Measurements from ENCODE around the gene SEC14L1.
A peak's percentile ranks its signal among the peaks of the same experiment; 100 is the strongest.
"Not testable (repeated sequence)": the region's sequence is repeated elsewhere in the genome, so short reads cannot be mapped to it uniquely, and the experiment has no call there.

The SEC14L1 gene

DNA sequence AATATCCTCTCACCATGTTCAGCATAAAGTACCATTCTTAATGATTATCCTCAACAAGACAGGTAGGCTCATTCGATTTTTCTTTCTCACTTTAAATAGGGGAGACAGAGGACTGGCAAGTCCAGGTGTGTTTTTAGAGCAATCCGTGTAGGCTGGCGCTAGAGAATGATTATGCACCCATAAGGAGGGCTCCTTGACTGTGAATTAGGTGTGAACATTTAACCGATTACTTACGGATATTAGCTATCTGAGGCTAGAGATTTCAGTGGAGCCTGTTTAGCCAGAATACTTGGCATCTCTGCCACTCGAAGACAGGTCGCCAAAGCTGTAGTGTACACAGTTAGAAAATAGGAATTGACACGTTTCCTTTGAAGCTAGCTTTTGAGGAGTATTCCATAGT lies 1.9 kb downstream of the SEC14L1 start:
- DNase-seq, result peak; percentile 36

DNA sequence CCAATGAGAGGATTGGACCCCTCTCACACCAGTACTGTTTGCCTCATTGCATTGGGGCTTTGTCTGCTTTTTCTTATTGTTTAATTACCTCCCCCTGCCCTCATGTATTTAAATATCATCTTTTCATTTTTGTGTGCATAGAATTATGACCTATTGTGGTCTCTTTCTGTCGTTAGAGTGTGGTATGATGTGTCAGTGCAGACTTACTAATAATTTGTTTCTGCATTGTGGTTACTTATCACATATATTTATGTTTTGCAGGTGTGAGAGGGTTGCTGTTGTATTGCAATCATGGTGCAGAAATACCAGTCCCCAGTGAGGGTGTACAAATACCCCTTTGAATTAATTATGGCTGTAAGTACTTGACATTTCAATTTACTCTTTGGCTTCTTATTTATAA lies 2.5 kb downstream of the SEC14L1 start:
- peak; percentile 10 for DNase-seq

DNA sequence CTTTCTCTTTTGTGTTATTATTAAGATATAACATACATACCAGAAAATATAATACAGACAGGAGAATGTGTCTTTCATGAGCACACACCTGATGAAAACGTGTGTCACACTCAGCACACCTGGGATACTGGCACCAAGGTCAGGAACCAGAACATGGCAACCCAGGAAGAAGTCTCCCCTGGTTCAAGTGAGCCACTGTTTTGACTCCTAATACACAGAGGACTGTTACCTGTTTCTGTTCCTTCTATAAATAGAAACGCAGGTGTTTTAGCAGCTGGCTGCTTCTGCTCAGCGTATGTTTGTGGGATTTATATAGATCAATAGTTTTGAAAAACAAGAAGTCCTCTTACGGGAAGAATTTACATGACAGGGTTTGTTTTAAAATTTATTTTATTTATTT lies 3.5 kb downstream of the SEC14L1 start:
- peak; percentile 50 for DNase-seq

DNA sequence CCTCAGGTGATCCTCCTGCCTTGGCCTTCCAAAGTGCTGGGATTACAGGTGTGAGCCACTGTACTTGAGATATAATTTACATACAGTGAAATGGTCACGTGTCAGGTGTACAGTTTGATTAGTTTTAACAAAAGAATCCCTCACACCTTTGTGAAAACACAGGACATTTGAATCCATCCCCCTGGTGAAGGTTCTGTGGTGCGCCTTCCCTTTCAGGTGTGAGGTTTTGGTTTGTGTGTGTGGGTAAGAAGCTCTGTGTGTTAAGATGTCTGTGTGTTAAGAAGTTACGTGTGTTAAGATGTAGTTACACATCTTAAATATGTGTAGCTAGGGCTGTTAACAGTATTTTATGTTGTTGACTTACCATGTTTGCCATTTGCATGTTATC lies 4.4 kb downstream of the SEC14L1 start:
- no peak for DNase-seq

DNA sequence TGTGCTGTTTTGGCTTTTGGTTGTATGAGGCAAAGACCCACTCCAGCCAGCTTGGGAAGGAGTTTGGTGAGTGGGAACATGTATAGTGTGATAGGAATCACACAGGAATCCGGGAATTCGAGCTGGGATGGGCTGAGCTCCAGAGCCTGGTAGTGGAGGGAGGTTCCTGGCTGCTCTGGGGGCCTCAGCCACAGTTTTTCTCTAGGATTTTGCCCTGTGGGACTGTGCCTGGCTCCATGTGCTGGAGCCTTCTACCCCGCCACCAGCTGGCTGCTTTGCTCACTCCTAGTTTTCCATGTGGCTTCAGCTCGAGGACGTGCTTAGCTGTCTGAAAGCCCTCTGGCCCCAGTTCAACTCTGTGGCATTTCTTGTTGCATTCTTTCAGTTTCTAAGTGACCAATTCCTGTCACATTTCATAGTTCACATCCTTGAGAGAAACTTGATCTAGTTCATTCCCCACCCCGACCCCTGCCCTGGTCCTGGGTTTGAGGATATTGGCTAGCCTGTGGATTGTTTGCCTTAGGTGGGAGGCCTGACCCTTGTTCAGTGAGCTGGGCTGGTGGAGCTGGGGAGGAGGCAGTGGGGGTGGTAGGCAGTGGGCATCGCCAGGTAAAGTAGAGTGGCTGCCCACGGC lies 5.0 kb downstream of the SEC14L1 start:
- DNase-seq, result no peak

DNA sequence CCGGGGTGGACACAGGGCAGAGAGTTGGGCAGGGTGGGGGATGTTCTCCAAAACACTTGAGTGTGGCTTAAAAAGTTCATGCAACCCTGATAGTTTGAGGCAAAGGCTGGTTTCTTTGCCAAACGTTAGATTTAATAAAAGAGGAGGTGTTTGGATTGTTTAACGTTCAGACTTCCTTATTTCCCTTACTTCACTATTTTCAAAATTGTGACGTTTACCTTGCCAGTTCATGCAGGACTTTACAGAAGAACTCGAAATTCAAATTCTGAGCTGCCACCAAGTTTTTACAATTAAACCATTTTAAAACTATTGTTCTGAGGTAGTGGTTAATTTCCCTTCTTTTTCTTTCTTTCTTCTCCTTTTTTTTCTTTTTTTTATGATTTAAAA lies 5.5 kb downstream of the SEC14L1 start:
- DNase-seq, result no peak

DNA sequence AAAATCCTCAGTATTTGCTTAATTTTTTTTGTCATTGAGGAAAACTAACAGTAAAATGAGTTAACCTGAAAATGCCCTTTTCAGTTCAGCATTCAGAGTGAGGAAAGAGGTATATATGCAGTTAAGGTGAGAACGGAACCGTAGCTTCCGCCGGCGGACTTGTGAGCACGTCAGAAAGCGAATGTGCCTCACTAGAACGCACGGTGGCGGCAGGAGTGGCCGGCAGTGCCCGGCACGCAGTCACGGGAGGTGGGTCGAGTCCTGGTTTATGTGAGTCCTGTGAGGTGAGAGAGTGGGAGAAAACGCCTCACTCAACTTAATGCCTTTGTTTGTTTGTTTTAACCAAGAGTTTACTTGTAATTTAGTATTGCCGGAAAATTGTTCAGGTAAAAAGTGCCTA lies 6.1 kb downstream of the SEC14L1 start:
- no peak for DNase-seq

DNA sequence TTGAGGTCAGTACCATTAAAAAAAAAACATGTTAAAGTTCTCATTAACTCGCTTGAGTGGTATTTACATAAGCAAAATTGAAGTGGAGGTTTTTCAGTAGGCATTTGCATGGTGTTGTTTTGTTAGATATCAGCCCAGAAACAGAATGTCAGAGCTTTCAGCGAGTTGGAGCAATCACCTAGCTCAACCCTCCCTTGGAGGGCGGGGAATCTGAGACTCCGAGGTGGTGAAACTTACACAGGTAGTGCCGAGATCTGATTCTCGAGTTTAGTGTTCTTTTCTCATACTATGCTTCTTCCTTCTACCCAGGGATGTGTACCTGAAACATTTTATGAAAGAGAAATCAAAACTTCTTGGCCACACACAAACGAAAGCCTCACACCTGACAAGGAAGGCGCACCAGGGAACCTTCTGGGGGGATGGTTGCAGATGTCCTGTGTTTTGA lies 6.6 kb downstream of the SEC14L1 start:
- DNase-seq, result no peak

DNA sequence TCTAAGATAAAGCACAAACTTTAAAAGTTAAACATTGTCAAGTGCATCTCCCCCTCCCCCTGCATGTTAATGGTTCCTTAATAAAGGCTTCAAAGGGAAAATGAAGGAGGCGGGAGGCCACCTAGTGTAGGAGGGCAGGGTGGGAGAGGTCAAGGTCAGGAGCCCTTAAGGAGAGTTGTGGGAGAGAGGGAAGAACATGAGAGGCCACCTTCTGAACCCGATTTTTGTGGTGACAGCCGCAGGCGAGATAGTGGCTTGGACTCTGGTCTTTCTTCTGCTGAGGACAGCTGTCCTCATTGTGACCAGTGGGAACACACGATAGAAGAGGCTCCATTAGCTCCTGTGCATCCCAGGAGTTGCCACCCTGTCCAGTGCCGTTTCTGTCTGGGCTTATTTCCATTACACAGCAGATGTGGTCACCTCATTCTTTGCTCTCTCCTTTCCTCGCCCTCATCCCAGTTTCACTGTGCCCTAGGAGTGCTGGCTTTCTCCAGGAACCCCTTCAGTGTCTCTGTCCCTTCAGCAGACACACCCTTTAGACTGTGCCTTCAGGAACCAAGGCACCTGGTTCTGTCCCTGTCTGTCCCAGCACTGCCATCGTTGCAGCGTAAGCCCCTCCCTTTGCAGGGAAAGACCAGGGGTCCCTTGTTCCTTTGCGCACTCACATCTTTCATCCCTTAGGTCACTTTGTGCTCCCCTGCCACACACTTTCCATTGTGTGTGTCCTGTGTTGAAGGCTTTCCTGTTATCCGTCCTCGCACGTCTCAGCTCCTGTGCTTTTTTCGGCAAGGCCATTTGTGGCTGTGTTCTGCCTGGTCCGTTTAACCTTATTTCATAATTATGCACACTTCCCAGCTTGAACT lies 7.5 kb downstream of the SEC14L1 start:
- DNase-seq, result no peak

DNA sequence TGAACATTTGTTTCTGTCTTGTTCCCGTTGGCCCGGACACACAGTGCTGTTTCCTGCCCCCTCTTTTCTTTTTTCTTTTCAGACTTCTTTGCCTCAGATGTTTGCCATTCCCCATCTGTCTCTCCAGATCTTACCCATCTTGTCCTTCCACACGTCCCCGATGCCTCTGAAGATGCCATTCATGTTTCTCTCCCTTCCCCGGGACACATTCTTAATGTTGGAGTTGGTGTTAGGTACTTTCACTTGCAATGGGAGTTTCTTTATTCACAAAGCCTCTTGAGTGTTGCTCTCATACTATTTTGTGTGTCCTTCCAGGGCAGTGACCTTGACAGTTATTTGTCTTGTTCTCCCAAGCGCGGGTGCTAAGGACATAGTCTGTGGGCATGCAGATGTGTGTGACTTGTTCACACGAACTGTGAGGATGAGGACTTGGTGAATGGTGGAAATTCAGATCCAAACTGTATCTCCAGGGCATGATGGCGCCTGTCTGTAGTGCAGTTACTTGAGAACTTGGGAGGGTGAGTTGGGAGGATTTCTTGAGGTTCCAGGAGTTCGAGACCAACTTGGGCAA lies 8.3 kb downstream of the SEC14L1 start:
- no peak for DNase-seq

DNA sequence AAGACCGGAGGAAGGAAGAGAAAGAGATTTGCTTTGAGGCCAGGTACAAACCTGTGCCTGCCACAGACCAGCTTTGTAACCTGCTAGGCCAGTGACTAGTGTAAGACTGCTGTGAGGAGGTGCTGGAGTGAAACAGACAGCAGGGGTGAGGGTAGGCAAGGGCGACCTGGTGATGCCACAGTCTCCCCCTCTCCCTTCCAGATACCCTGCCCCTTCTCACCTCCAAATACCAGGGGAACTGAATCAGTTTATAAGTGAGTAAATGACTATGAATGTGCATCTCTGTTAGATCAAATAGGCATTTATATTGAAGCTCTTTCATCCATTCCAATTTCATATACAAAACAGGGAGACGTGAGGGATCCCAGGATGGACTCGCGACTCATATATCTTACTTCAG lies 9.4 kb downstream of the SEC14L1 start:
- no peak for DNase-seq

DNA sequence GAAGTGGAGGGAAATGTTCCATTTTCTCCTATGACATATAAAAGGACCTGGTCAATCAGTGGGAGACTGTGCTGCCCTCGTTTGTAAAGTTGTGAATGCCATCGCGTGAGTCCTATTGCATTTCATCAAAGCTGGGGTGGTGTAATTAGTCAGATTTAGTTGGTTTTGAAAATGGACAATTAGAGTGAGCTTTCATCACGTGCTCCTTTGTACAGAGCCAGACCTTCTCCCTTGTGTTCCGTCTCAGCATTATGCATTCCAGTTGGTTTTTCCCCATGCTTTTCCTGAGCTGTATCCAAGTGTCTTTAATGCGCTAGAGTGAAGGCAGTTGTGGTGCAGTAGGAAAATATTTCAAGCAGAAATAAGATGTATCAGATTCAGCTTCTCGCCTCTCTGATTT lies 10.4 kb downstream of the SEC14L1 start:
- DNase-seq, result no peak

DNA sequence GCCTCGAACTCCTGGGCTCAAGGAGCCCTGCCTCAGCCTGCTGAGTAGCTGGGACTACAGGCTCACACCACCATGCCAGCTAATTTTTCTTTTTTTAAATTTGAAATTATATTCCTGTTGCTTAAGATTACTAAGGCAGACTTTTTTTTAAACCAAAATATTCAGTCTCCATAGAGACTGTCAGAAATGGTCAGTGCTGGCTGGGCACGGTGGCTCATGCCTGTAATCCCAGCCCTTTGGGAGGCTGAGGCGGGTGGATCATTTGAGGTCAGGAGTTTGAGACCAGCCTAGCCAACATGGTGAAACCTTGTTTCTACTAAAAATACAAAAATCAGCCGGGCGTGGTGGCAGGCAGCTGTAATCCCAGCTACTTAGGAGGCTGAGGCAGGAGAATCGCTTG lies 11.3 kb downstream of the SEC14L1 start:
- not testable (repeated sequence) for DNase-seq

DNA sequence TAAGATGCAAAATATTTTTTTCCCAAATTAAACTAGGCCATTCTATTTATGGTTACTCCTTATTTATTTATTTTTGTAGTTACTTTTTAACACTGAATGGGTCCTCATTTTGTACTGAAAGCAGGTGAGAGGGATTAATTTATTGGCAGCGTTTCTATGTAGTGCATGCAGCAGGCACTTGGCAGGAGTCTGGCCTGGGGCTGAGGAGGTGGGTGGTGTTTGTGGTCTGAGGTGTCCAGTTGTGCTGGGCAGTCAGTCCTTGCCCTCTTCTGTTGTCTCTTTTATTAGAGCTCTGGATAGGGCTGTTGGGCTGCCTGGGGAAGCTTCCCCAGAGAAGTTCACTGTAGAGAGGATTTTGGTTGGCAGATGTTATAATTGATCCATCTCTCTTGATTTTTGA lies 12.7 kb downstream of the SEC14L1 start:
- no peak for DNase-seq

DNA sequence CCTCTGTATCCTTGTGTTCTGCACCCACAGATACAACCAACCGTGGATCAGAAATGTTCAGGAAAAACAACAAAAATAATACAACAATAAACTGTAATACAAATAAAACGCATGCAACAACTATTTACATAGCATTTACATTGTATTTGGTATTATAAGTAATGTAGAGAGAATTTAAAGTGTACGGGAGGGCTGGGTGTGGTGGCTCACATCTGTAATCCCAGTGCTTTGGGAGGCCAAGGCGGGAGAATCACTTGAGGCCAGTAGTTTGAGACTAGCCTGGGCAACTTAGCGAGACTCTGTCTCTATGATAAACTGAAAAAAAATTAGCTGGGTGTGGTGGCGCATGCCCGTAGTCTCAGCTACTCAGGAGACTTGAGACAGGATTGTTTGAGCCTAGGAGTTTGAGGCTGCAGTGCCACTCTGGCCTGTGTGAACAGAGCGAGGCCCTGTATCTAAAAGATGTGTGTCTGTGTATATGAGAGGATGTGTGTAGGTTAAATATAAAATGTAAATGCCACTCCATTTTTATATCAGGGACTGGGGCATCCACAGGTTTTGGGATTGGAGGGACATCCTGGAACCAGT lies 13.3 kb downstream of the SEC14L1 start:
- DNase-seq, result no peak

DNA sequence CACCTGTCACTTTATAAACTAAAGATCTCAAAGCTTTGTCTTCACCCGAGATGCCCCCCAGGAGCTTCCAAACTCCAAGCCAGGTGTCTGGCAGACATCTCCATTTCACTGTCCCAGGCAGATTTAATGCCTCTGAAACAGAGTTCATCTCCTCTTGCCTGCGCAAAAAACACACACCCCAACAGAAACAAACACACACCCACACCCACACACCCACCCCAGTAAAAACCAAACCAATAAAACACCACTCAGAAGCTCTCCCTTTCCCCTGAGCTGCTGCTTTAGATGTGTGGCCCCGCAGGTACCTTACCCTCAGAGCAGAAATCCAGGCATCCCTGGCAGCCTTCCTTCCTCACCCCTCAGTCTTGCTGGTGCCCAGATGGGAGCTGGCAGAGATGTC lies 14.4 kb downstream of the SEC14L1 start:
- DNase-seq, result no peak

DNA sequence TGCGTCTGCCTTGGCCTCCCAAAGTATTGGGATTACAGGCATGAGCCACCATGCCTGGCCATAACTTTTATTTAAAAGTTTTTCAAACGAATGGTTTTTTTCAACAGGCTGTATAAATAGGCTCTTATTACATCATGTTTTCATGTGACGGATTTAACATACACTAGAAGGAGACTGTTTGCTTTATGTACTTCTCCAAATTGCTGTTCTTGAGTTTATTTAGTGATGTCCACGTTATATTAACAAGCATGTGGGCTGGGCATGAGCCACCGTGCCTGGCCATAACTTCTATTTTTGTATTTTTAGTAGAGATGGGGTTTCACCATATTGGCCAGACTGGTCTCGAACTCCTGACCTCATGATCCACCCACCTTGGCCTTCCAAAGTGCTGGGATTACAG lies 17.0 kb downstream of the SEC14L1 start:
- DNase-seq, result not testable (repeated sequence)

DNA sequence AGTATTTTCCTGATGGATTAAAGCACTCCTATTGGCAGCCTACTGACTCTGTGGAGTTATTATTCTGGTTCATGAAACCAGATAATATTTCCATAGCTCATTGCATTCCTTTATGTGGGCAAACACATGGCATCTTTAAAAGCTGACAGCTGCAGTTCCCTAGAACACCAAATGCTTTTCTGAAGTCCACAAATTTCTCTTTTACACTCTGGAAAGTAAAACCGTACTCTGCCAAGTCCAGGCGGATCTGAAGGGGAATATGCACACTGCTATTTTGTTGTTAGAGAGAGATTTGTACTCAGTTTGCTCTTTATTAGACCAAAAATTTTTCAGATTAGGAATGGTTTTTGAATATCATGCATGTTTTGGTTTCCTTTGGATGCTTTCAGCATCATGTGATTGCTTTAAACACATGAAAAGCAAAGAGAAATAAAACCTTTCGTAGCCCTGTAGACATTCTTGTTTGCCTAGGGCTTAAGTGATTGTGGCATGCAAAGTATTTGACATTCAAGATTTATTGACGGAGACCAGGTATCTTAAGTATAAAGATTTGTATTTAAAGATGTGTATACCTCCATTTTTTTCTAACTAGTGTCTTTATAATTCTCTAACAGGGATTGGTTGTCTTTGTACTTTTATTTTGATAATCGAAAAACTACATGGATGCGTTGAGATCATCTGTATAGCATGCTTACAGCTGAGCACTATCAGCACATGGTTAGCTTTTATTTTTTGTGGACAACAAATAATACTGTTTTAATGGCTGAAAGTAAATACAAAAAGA lies 19.5 kb downstream of the SEC14L1 start:
- no peak for DNase-seq

DNA sequence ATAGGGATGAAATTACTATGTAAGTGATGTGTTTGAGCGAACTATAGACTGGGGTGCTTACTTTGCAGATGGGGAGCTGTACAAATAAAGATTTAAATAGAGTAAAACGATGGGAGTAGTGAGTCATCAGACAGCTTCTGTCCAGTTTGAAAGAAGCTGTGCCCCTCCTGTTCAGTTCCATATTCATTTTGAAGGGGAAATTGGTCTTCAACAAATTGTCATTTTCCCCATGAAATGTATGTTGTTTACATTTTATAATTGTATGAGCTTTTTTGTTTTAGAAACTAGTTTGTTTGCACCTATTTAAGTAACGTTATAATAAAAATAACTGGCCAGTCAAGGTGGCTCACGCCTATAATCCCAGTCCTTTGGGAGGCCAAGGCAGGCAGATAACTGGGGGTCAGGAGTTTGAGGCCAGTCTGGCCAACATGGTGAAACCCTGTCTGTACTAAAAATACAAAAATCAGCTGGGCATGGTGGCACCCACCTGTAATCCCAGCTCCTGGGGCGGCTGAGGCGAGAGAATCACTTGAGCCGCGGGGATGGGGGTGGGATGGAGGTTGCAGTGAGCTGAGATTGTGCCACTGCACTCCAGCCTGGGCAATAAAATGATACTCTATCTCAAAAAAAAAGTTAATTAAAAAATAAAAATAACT lies 20.2 kb downstream of the SEC14L1 start:
- no peak for DNase-seq

DNA sequence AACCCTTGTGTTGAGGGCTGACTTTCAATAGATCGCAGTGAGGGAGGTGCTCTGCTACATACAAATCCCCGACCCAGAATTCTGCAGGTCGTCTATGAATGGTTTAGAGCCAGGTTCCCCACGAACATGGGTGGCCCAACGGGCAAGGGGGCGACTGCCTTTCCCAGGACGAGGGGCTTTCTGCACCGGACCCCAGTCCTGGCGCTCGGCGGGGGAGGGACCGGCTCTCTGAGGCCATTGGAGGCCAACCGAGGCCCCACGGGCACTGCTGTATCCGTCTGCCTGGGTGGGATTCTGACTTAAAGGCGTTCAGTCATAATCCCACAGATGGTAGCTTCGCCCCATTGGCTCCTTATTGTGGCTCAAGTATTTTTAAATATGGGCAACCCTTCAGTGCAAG lies 21.2 kb downstream of the SEC14L1 start:
- no peak for DNase-seq

DNA sequence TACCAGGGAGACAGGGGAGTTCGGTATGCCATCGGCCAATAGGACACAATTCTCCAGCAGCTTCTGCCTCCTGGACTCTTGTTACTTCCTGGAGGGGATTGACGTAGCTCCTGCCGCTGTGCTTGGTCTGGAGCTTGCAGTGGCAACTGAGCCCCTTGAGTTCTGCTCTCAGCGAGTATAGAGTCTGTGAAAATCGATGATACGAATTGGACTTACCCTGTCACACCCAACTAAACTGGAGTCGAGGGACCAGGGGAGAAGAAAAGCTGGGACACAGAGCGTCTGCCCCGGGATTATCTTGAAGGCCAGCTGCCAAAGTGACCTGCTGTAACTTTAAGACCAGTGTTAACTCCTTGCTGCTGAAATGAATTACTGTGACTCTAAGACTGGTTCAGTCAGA lies 22.2 kb downstream of the SEC14L1 start:
- no peak for DNase-seq

DNA sequence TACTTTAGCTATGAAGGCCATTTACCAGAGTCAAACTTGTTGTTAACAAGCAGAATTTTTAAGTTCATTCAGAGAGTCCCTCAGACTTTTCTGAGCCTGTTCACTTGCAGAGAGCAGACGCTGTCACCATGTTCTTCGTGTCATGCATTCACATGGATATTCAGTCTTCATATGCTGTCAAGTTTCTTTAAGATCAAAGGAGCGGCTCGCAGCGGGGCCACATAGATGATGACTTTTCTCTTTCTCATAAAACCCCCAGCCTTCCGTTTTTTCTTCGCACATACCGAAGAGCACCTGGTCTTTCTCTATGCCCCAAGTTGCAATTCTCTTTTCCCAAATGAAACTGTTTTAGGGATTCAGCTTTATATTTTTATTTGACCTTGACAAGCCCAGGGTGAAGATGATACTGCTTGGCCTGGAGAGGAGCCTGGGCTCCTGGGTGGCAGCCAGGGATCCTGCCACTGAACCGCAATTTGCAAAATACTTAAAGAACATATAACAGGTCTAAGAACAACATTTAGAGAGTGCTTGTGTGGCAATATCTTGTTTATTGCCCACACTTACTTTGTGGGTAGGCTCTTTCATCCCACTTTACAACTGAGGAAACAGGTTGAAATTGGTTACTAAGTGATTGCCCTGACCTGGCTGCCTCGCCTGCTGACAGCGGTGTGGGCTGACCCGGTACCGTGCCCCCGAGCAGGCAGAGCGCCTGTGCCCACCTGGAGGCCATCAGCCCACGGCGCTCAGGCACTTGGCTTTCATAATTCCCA lies 22.9 kb downstream of the SEC14L1 start:
- DNase-seq, result no peak
